Measurements from ENCODE around the gene GPR3. TPM values are rescaled to one million over a fixed set of nuclear protein-coding genes. Genes with fewer than 3 reads are reported as not detected.

Gene GPR3
- total RNA-seq, 2 experiments from 2014 or later: 0.64 to 0.74 TPM

- H3K4me1 Mint-ChIP-seq (ENCODE audit: low read depth): peaks cover 49% of the 10 kb centered on the region
- no peaks in the 10 kb centered on the region for H3K27me3 Mint-ChIP-seq (ENCODE audit: low read depth)
- peak; percentile 34 for DNase-seq
- peak overlapping the region; percentile 63 for H3K4me3 Mint-ChIP-seq
- H3K36me3 Mint-ChIP-seq (ENCODE audit: low read depth): no peaks in the 10 kb centered on the region
- H3K9me3 Mint-ChIP-seq: no peaks in the 10 kb centered on the region
- H3K27ac Mint-ChIP-seq: no peak overlapping the region
- intact Hi-C loops (cut with micrococcal nuclease): no loop called here
- CTCF ChIA-PET: interaction anchor here (0.9 to 5.2 kb wide), 4 partner anchors 15 to 35 kb away, joined by 3 to 38 read pairs (median 4); no protein-coding TSS in a partner anchor
Measured at GRCh38 chr1:27360159-27361043, 32.0 kb upstream of the GPR3 start.

GRCh38 chr1:27361044-27361402, 31.4 kb upstream of the GPR3 start:
- CTCF ChIA-PET: interaction anchor here (1.4 kb wide), 1 partner anchor 59 kb away, joined by 4 read pairs; no protein-coding TSS in a partner anchor
- Mint-ChIP-seq H3K4me1 (ENCODE audit: low read depth) (peaks cover 45% of the 10 kb centered on the region), H3K9me3 (no peaks in the 10 kb centered on the region), H3K4me3 (no peak overlapping the region), H3K36me3 (ENCODE audit: low read depth) (no peaks in the 10 kb centered on the region), H3K27ac (no peak overlapping the region), H3K27me3 (ENCODE audit: low read depth) (no peaks in the 10 kb centered on the region)
- DNase-seq: no peak
- intact Hi-C loops (cut with micrococcal nuclease): no loop called here

- H3K27ac Mint-ChIP-seq: no peak overlapping the region
- intact Hi-C loops (cut with micrococcal nuclease): no loop called here
- CTCF ChIA-PET: interaction anchor here (1.2 to 1.4 kb wide), 2 partner anchors 26 to 60 kb away, joined by 4 to 5 read pairs; no protein-coding TSS in a partner anchor
- DNase-seq: no peak
- no peaks in the 10 kb centered on the region for H3K9me3 Mint-ChIP-seq
- peaks cover 39% of the 10 kb centered on the region for H3K4me1 Mint-ChIP-seq (ENCODE audit: low read depth)
- H3K36me3 Mint-ChIP-seq (ENCODE audit: low read depth): no peaks in the 10 kb centered on the region
- H3K27me3 Mint-ChIP-seq (ENCODE audit: low read depth): no peaks in the 10 kb centered on the region
- H3K4me3 Mint-ChIP-seq: no peak overlapping the region
Measured at GRCh38 chr1:27361553-27361952, 30.9 kb upstream of the GPR3 start.

GRCh38 chr1:27363766-27364695, 28.4 kb upstream of the GPR3 start:
- Mint-ChIP-seq H3K36me3 (ENCODE audit: low read depth) (no peaks in the 10 kb centered on the region), H3K27ac (no peak overlapping the region), H3K4me3 (no peak overlapping the region), H3K4me1 (ENCODE audit: low read depth) (peaks cover 28% of the 10 kb centered on the region), H3K27me3 (ENCODE audit: low read depth) (no peaks in the 10 kb centered on the region), H3K9me3 (no peaks in the 10 kb centered on the region)
- no peak for DNase-seq
- CTCF ChIA-PET: no interaction called here
- intact Hi-C loops (cut with micrococcal nuclease): no loop called here

GRCh38 chr1:27364696-27365371, 27.6 kb upstream of the GPR3 start:
- Mint-ChIP-seq H3K4me1 (ENCODE audit: low read depth) (peaks cover 27% of the 10 kb centered on the region), H3K27ac (no peak overlapping the region), H3K9me3 (no peaks in the 10 kb centered on the region), H3K27me3 (ENCODE audit: low read depth) (no peaks in the 10 kb centered on the region), H3K4me3 (peak overlapping the region; percentile 83), H3K36me3 (ENCODE audit: low read depth) (no peaks in the 10 kb centered on the region)
- intact Hi-C loops (cut with micrococcal nuclease): no loop called here
- DNase-seq: no peak
- CTCF ChIA-PET: interaction anchor here (0.9 to 2.2 kb wide), 4 partner anchors 8 to 32 kb away, joined by 3 to 14 read pairs (median 4); no protein-coding TSS in a partner anchor

GRCh38 chr1:27365372-27366112, 26.9 kb upstream of the GPR3 start:
- intact Hi-C loops (cut with micrococcal nuclease): loop anchor here (2.0 kb wide), 1 partner anchor 43 kb away; the partner anchor contains the start of gene TMEM222

GRCh38 chr1:27366113-27366410, 26.4 kb upstream of the GPR3 start:
- Mint-ChIP-seq H3K9me3 (no peaks in the 10 kb centered on the region), H3K4me1 (ENCODE audit: low read depth) (peaks cover 25% of the 10 kb centered on the region), H3K27me3 (ENCODE audit: low read depth) (no peaks in the 10 kb centered on the region), H3K36me3 (ENCODE audit: low read depth) (no peaks in the 10 kb centered on the region), H3K4me3 (peak overlapping the region; percentile 83), H3K27ac (no peak overlapping the region)
- intact Hi-C loops (cut with micrococcal nuclease): loop anchor here (2.0 kb wide), 1 partner anchor 43 kb away; the partner anchor contains the start of gene TMEM222
- DNase-seq: peak; percentile 80
- CTCF ChIA-PET: interaction anchor here (0.6 to 2.2 kb wide), 10 partner anchors 9 to 297 kb away, joined by 3 to 14 read pairs (median 3); partner anchors contain the start of gene CD164L2

More at GRCh38 chr1:27365372-27366112, 26.9 kb upstream of the GPR3 start:
- Mint-ChIP-seq H3K27me3 (ENCODE audit: low read depth) (no peaks in the 10 kb centered on the region), H3K4me1 (ENCODE audit: low read depth) (peaks cover 25% of the 10 kb centered on the region), H3K27ac (peak overlapping the region; percentile 34), H3K4me3 (peak overlapping the region; percentile 83), H3K36me3 (ENCODE audit: low read depth) (no peaks in the 10 kb centered on the region), H3K9me3 (no peaks in the 10 kb centered on the region)
- peak; percentile 87 for DNase-seq
- CTCF ChIA-PET: interaction anchor here (0.9 to 2.2 kb wide), 9 partner anchors 8 to 243 kb away, joined by 3 to 14 read pairs (median 3); partner anchors contain the start of gene CD164L2

- CTCF ChIA-PET: interaction anchor here (0.6 to 2.2 kb wide), 9 partner anchors 9 to 296 kb away, joined by 3 to 14 read pairs (median 3); partner anchors contain the start of gene CD164L2
- intact Hi-C loops (cut with micrococcal nuclease): loop anchor here (2.0 kb wide), 1 partner anchor 44 kb away; the partner anchor contains the start of gene TMEM222
Measured at GRCh38 chr1:27366411-27367159, 25.8 kb upstream of the GPR3 start, which contains the start of gene MAP3K6. TSS of gene MAP3K6 (minus strand) at chr1:27366961. CDS start at chr1:27366597, 364 bp downstream.

GRCh38 chr1:27367160-27367650, 25.2 kb upstream of the GPR3 start:
- DNase-seq: no peak
- no peaks in the 10 kb centered on the region for H3K9me3 Mint-ChIP-seq
- CTCF ChIA-PET: interaction anchor here (0.7 to 1.5 kb wide), 4 partner anchors 16 to 34 kb away, joined by 3 to 4 read pairs (median 4); partner anchors contain the start of gene CD164L2
- no peak overlapping the region for H3K27ac Mint-ChIP-seq
- H3K4me3 Mint-ChIP-seq: peak overlapping the region; percentile 71
- intact Hi-C loops (cut with micrococcal nuclease): loop anchor here (2.0 kb wide), 1 partner anchor 44 kb away; the partner anchor contains the start of gene TMEM222
- H3K27me3 Mint-ChIP-seq (ENCODE audit: low read depth): no peaks in the 10 kb centered on the region
- H3K4me1 Mint-ChIP-seq (ENCODE audit: low read depth): peaks cover 25% of the 10 kb centered on the region
- H3K36me3 Mint-ChIP-seq (ENCODE audit: low read depth): no peaks in the 10 kb centered on the region

More at GRCh38 chr1:27366411-27367159, 25.8 kb upstream of the GPR3 start, which contains the start of gene MAP3K6:
- no peak within 1 kb of the TSS for H3K27ac Mint-ChIP-seq
- peak; percentile 72 for DNase-seq
- H3K27me3 Mint-ChIP-seq (ENCODE audit: low read depth): no peaks in the 10 kb centered on the region
- H3K4me3 Mint-ChIP-seq: peak within 1 kb of the TSS; percentile 83
- H3K9me3 Mint-ChIP-seq: no peaks in the 10 kb centered on the region
- H3K4me1 Mint-ChIP-seq (ENCODE audit: low read depth): peaks cover 25% of the 10 kb centered on the region
- H3K36me3 Mint-ChIP-seq (ENCODE audit: low read depth): no peaks in the 10 kb centered on the region

GRCh38 chr1:27368869-27369582, 23.4 kb upstream of the GPR3 start:
- intact Hi-C loops (cut with micrococcal nuclease): no loop called here
- Mint-ChIP-seq H3K27me3 (ENCODE audit: low read depth) (no peaks in the 10 kb centered on the region), H3K4me3 (no peak overlapping the region), H3K27ac (no peak overlapping the region), H3K9me3 (no peaks in the 10 kb centered on the region), H3K4me1 (ENCODE audit: low read depth) (peaks cover 25% of the 10 kb centered on the region), H3K36me3 (ENCODE audit: low read depth) (no peaks in the 10 kb centered on the region)
- no peak for DNase-seq
- CTCF ChIA-PET: interaction anchor here (0.8 to 2.1 kb wide), 3 partner anchors 12 to 70 kb away, joined by 3 to 6 read pairs (median 4); no protein-coding TSS in a partner anchor
